Endothelial cell of umbilical vein (primary cell): Measurements from ENCODE around the gene ECEL1. TPM values are rescaled to one million over a fixed set of nuclear protein-coding genes. Genes with fewer than 3 reads are reported as not detected.

ENCODE experiments used
- BruUV-seq: library from RNA; stranded (reverse); fragments of 400-500 nt; replicated peaks from 2 replicates; lab custom pipeline; 2021; lab: Mats Ljungman, UMichigan
- CTCF ChIA-PET: fragments of 300-600, 350-600 bp; sonication (Branson Sonifier 250); formaldehyde crosslinking; loops from one replicate; lab custom pipeline; 2021; ENCODE audit warnings: antibody characterized with exemption, inconsistent platforms; lab: Charles Lee
- POLR2A ChIA-PET: fragments of 300-600, 350-600 bp; sonication (Branson Sonifier 250); formaldehyde crosslinking; loops from one replicate; lab custom pipeline; 2021; ENCODE audit warnings: antibody characterized with exemption, inconsistent platforms; lab: Charles Lee
- DNase-seq: peaks from one replicate; pipeline ENCODE4 v3.0.0-alpha.2; 2011; ENCODE audit warnings: low read depth, low spot score
- FAIRE-seq: peaks from 2 replicates; lab custom pipeline; 2011; peaks lifted over from hg19 to GRCh38; lab: Jason Lieb, UNC
- H2AFZ ChIP-seq: 2 replicates; pipeline ENCODE4 v1.6.0; 2012; ENCODE audit warnings: low read depth, low read length, control low read depth, inconsistent platforms
- H3K27ac ChIP-seq: 2 replicates; pipeline ENCODE4 v1.5.1; 2011; ENCODE audit warnings: low read depth, mild to moderate bottlenecking, control low read depth, low read length, moderate library complexity; ENCODE audit not compliant: insufficient read depth
- H3K27me3 ChIP-seq, 2 experiments: 2 replicates each; pipeline versions ENCODE4 v1.6.0 to v1.6.1; 2011; ENCODE audit warnings: low read length in 2 of 2, mixed read lengths in 1 of 2; ENCODE audit not compliant: control insufficient read depth in 2 of 2, insufficient read depth in 2 of 2
- H3K36me3 ChIP-seq, 2 experiments: 2 replicates in 1 of 2; 3 replicates in 1 of 2; pipeline ENCODE4 v1.5.1; 2011; ENCODE audit warnings: low read length in 2 of 2, mild to moderate bottlenecking in 1 of 2, moderate library complexity in 1 of 2; ENCODE audit not compliant: control insufficient read depth in 2 of 2, insufficient read depth in 2 of 2; ENCODE audit errors: extremely low read depth in 1 of 2
- H3K4me1 ChIP-seq: 3 replicates; pipeline ENCODE4 v1.5.1; 2011; ENCODE audit warnings: mild to moderate bottlenecking, low read length; ENCODE audit not compliant: control insufficient read depth, insufficient read depth; ENCODE audit errors: extremely low read depth
- H3K4me2 ChIP-seq: 2 replicates; pipeline ENCODE4 v1.6.1; 2011; ENCODE audit warnings: low read length, control low read depth, mixed read lengths; ENCODE audit not compliant: insufficient read depth
- H3K4me3 ChIP-seq, 3 experiments: fragments of 200-600 bp in 1 of 3; sonication (generic), shearing (Covaris generic) in 1 of 3; replicated peaks in 1 of 3; 2 replicates each; pipeline ENCODE4 v1.5.1; 2011 to 2016; ENCODE audit warnings: control low read depth in 3 of 3, low read length in 3 of 3, mild to moderate bottlenecking in 2 of 3, inconsistent platforms in 1 of 3, low read depth in 1 of 3, moderate library complexity in 1 of 3; ENCODE audit not compliant: insufficient read depth in 1 of 3
- H3K79me2 ChIP-seq: 2 replicates; pipeline ENCODE4 v1.6.0; 2012; ENCODE audit warnings: low read length, inconsistent platforms; ENCODE audit not compliant: control insufficient read depth, insufficient read depth
- H3K9ac ChIP-seq: replicated peaks from 2 replicates; pipeline ENCODE3; 2011; ENCODE audit warnings: low read length, control low read depth; ENCODE audit not compliant: insufficient read depth; ENCODE audit errors: extremely low read depth
- H3K9me1 ChIP-seq: replicated peaks from 3 replicates; pipeline ENCODE4 v1.6.0; 2011; ENCODE audit warnings: mild to moderate bottlenecking, low read length; ENCODE audit not compliant: control insufficient read depth, insufficient read depth; ENCODE audit errors: extremely low read depth
- H3K9me3 ChIP-seq: replicated peaks from 2 replicates; pipeline ENCODE4 v1.5.1; 2012; ENCODE audit warnings: low read length, inconsistent platforms; ENCODE audit not compliant: control insufficient read depth, insufficient read depth
- H4K20me1 ChIP-seq: replicated peaks from 2 replicates; pipeline ENCODE3; 2011; ENCODE audit warnings: mild to moderate bottlenecking, low read length; ENCODE audit not compliant: control insufficient read depth, insufficient read depth; ENCODE audit errors: extremely low read depth
- CTCF ChIP-seq, 2 donors: IDR thresholded peaks; 1 replicate in 1 of 2; 2 replicates in 1 of 2; pipeline ENCODE4 v1.5.1; 2011; ENCODE audit warnings: low read length in 2 of 2, mild to moderate bottlenecking in 2 of 2, moderate library complexity in 2 of 2, control low read depth in 1 of 2, inconsistent platforms in 1 of 2, low read depth in 1 of 2; ENCODE audit not compliant: insufficient read depth in 1 of 2; ENCODE audit errors: extremely low read depth in 1 of 2
- EZH2 ChIP-seq: IDR thresholded peaks from 2 replicates; pipeline ENCODE4 v1.6.1; 2012; ENCODE audit warnings: borderline replicate concordance, low read depth, mild to moderate bottlenecking, moderate library complexity, low read length, inconsistent platforms; ENCODE audit not compliant: severe bottlenecking
- FOS ChIP-seq: IDR thresholded peaks from 2 replicates; pipeline ENCODE4 v1.6.1; 2011; ENCODE audit warnings: mild to moderate bottlenecking, low read length, moderate library complexity, borderline replicate concordance; ENCODE audit not compliant: insufficient read depth
- GATA2 ChIP-seq: IDR thresholded peaks from 2 replicates; pipeline ENCODE4 v1.7.0; 2011; ENCODE audit warnings: low read depth, mild to moderate bottlenecking, moderate library complexity, mixed read lengths, low read length; ENCODE audit not compliant: insufficient read length, insufficient read depth
- MYC ChIP-seq: IDR thresholded peaks from one replicate; pipeline ENCODE4 v1.6.1; 2011; ENCODE audit warnings: mild to moderate bottlenecking, low read depth, low read length
- POLR2A ChIP-seq: IDR thresholded peaks from 2 replicates; pipeline ENCODE4 v1.6.1; 2012; ENCODE audit warnings: low read depth, mild to moderate bottlenecking, control low read depth, low read length
- POLR2AphosphoS5 ChIP-seq: IDR thresholded peaks from 2 replicates; pipeline ENCODE4 v1.6.1; 2012; ENCODE audit warnings: low read depth, mild to moderate bottlenecking, control low read depth, low read length, moderate library complexity; ENCODE audit not compliant: insufficient read depth
- dilution Hi-C: fragments of 300-500 bp; cut with MboI; formaldehyde crosslinking; loops from one replicate; pipeline ENCODE4 v1.15.0; 2019; ENCODE audit warnings: low sequenced_read_pairs; ENCODE audit not compliant: extremely low pct_ligation_motif_present
- intact Hi-C: fragments of 100-400 bp; cut with micrococcal nuclease; formaldehyde crosslinking; loops from one replicate; pipeline ENCODE4 v1.10.0; 2022
- polyA plus RNA-seq, 4 experiments: library from polyadenylated mRNA; depleted of rRNA in 3 of 4; stranded (reverse) in 3 of 4; unstranded in 1 of 4; fragments of >200 nt; gene quantifications; 2 replicates each; pipeline versions ENCODE4 v1.2.1 to v1.2.3, GENCODE V29; 2011 to 2012; ENCODE audit warnings: missing spikeins in 1 of 4
- total RNA-seq: library from RNA; stranded (reverse); gene quantifications from 2 replicates; pipeline ENCODE4 v1.2.3, GENCODE V29; 2021

ECEL1 gene
- total and polyA plus RNA-seq, 2 donors (not counting 3 experiments of a cell fraction or from before 2014, with no cell fraction given) = not detected

- Histone ChIP-seq H3K9ac (no peak overlapping the region), H3K9me1 (no peaks in the 10 kb centered on the region), H3K27ac (no peak overlapping the region), H4K20me1 (no peaks in the 10 kb centered on the region), H2AFZ (no peak overlapping the region), H3K36me3 (no peaks in the 10 kb centered on the region), H3K4me3 (no peak overlapping the region), H3K79me2 (no peaks in the 10 kb centered on the region), H3K27me3 (peaks cover 0 to 5% of the 10 kb centered on the region in 2 experiments), H3K4me1 (no peaks in the 10 kb centered on the region), H3K9me3 (no peaks in the 10 kb centered on the region), H3K4me2 (no peak overlapping the region)
- CTCF ChIA-PET = interaction anchor here (1.2 kb wide), 1 partner anchor 14 kb away, joined by 3 read pairs; no protein-coding TSS in a partner anchor
- DNase-seq (no peak), FAIRE-seq (no peak)
- intact Hi-C loops (no loop called here), dilution Hi-C loops (no loop called here)
- BruUV-seq = no TSS peak
- TF ChIP-seq MYC (no peak), POLR2A (no peak), GATA2 (no peak), EZH2 (no peak), CTCF (IDR thresholded peaks at IDR 0.05; ENCODE audit: extremely low read depth in 1 of 2, insufficient read depth in 1 of 2, low read depth in 1 of 2, low read length in 2 of 2) (no peak), FOS (no peak), POLR2AphosphoS5 (no peak)
- POLR2A ChIA-PET = no interaction called here
Observed at GRCh38 chr2:232478571-232479340, 8.9 kb downstream of the ECEL1 start.
